Stimulated activated CD8-positive, alpha-beta memory T cell treated with anti-CD3 and anti-CD28 coated beads, Interleukin-7, amount 100 ng/mL, for 48 hours (primary cell): Measurements from ENCODE around the gene ZG16B.

Experiments used
- DNase-seq, 2 donors: peaks; one replicate each; pipeline ENCODE4 v3.0.0-alpha.2; 2020; ENCODE audit warnings: low read depth in 1 of 2; ENCODE audit errors: extremely low read depth in 1 of 2

ZG16B gene

DNA sequence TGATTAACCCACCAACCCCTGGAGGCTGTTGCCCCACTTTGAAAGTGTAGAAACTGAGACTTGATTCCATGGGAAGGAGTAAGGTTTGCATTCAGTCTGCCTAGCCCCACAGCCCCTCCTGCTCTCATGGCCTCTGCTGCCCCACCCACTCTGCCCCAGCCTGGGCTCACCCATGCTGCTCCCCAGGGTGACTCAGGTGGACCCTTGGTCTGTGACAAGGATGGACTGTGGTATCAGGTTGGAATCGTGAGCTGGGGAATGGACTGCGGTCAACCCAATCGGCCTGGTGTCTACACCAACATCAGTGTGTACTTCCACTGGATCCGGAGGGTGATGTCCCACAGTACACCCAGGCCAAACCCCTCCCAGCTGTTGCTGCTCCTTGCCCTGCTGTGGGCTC is 25.4 kb upstream of the ZG16B start:
- DNase-seq: no peak

GRCh38 chr16:2806286-2806685 is 23.8 kb upstream of the ZG16B start:
- DNase-seq: no peak

GRCh38 chr16:2808181-2808580 is 21.9 kb upstream of the ZG16B start:
- DNase-seq: no peak

DNA sequence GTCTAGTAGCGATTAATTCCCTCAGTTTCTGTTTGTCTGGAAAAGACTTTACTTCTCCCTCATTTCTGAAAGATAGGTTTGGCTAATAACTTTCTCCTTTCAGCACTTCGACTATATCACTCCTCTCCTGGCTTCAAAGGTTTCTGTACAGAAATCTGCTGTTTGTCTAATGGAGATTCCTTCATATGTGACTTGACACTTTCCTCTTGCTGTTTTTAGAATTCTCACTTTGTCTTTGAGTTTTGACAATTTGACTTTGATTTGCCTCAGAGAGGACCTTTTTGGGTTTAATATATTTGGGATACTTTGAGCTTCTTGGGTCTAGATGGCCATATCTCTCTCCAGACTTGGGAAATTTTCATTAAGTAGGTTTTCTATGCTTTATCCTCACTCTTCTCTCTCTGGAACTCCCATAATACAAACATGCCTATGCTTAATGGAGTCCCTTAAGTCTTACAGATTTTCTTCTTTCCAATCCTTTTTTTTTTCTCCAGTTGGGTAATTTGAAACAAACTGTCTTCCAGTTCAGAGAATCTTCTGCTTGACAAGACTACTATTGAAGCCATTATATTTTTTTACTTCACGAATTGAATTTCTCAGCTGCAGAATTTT is 20.8 kb upstream of the ZG16B start:
- no peak for DNase-seq

GRCh38 chr16:2810651-2811050 is 19.5 kb upstream of the ZG16B start:
- DNase-seq: no peak

GRCh38 chr16:2811703-2812471 is 18.2 kb upstream of the ZG16B start:
- no peak for DNase-seq

GRCh38 chr16:2813771-2814221 is 16.3 kb upstream of the ZG16B start:
- DNase-seq: no peak

GRCh38 chr16:2814551-2815298 is 15.4 kb upstream of the ZG16B start:
- DNase-seq: no peak

DNA sequence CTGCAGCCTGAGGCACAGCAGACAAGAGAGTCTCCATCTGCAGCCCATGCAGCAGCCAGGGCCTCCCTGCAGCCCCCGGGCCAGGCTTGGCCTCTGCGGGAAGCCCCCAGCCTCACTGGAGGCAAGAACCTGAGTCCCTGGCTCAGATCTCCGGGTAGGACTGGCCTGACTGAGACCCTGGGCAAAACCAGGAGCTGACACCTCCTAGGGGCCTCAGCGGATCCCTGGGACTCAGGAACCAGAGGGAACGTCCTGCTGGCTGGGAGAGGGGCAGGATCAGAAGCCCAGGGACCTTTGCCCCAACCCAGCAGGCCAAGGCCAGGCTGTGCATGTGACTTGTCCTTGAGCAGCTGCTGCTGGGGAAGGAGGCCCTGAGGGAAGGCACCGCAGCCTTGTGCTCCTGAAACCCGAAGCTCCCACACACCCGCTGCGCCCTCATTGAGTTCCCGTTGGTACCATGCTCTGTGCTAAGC is 14.8 kb upstream of the ZG16B start:
- DNase-seq: no peak

GRCh38 chr16:2816751-2817339 is 13.3 kb upstream of the ZG16B start, which contains the start of gene PRSS21:
TSS of gene PRSS21 (plus strand) at chr16:2817237. CDS start at chr16:2817269, 32 bp downstream.
- DNase-seq: peak in 1 of 2 donors; percentile 20

DNA sequence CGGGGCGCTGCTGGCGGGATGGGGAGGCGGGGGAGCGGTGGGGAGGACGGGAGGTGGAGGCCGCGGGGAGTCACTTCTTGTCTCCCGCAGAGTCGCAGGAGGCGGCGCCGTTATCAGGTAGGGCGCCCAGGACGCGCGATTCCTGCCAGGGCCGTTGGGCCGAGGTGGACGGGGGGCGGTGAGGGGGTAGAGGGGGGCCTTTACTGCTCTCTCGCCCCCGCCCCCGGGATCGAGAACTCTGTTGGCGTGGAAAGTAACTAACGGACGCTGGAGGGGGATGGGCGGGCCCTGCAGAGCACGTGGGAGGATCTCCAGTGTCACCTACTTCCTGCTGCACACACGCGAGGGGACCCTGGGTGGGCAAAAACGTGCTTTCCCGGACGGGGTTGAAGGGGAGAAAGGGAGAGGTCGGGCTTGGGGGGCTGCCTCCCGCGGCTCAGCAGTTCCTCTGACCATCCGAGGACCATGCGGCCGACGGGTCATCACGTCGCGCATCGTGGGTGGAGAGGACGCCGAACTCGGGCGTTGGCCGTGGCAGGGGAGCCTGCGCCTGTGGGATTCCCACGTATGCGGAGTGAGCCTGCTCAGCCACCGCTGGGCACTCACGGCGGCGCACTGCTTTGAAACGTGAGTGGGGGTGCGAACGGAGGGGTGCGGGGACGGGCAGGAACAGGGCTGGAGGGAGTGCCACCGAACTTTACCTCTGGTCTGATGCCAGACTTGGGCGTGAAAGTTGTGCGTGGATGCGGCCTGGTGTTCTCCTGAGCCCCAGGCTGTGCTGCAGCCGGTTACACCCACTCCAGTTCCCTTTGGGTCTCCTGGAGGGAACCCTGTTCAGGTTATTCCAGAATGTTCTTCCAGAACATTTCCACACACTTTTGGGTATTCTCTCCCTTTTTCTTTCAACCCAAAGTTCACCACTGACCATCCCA is 12.5 kb upstream of the ZG16B start:
- no peak for DNase-seq

- no peak for DNase-seq
These were observed 11.7 kb upstream of the ZG16B start for GRCh38 chr16:2818272-2818876.

DNA sequence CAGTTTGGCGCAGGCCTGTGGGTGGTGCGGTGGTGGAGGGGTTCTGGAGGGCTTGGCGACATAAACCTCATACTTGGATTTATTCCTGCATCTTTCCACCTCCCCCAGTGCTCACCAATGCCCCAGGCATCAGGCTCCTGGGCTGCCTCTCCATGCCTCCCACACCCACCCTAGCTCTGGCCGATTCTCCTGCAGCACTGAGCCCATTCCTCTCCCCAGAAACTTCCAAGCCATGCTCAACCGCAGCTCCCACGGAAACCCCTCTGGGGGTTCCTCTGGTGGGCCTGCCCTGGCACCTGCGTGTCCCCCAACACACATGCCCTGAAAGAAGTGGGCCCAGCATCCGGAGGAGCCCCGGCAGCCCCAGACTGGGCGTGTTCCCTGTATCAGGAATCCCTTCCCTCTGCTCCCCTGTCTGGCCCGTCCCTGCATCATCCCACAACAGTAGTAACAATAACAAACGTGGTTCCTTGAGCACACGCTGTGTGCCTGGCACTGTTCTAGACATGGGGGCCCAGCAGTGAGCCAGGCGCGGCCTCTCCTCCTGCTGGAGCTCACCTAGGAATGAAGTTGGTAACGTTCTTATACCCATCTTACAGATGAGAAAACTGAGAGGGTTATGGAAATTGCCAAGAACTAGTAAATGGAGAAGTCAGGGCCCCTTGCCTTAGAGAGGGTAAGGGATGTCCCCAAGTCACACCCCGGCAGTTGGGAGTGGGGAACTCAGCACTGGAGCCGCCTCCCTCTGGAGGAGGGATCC is 10.7 kb upstream of the ZG16B start:
- DNase-seq: no peak

GRCh38 chr16:2819939-2820835 is 9.9 kb upstream of the ZG16B start:
- no peak for DNase-seq

- no peak for DNase-seq
These were observed 9.1 kb upstream of the ZG16B start for GRCh38 chr16:2820836-2821486.

- no peak for DNase-seq
These were observed 8.5 kb upstream of the ZG16B start for GRCh38 chr16:2821487-2822157.

DNA sequence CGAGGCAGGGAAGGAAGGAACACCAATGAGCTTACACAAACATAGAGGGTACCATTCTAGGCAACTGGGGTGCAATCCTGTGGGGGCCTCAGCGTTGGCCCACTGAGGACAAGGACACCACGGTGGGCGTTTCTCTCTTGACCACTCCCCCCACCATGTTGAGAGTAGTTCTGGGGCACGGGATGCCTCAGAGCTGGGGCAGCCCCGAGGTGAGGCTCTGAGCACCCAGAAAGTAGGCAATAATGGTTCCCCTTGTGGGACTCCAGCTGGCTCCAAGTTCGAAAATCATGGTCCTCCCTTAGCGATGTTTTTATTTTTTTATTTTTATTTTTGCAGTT is 8.0 kb upstream of the ZG16B start:
- DNase-seq: no peak
